Ectodermal cell (in vitro differentiated cells): ENCODE measurements around the gene SGCB.
A peak's percentile ranks its signal among the peaks of the same experiment; 100 is the strongest.

ENCODE experiments used
- H3K27ac ChIP-seq: 2 replicates; pipeline ENCODE4 v1.7.0; 2013; ENCODE audit warnings: mild to moderate bottlenecking, low read depth, low read length; ENCODE audit not compliant: insufficient read depth, poor library complexity, severe bottlenecking
- H3K27me3 ChIP-seq: 2 replicates; pipeline ENCODE4 v1.7.0; 2013; ENCODE audit warnings: mild to moderate bottlenecking, low read length; ENCODE audit not compliant: insufficient read depth, control insufficient read depth, poor library complexity, severe bottlenecking
- H3K36me3 ChIP-seq: one replicate; pipeline ENCODE4 v1.7.0; 2013; ENCODE audit warnings: low read length; ENCODE audit not compliant: control insufficient read depth, insufficient read depth
- H3K4me1 ChIP-seq: one replicate; pipeline ENCODE4 v1.7.0; 2013; ENCODE audit warnings: low read length; ENCODE audit not compliant: control insufficient read depth, insufficient read depth
- H3K4me3 ChIP-seq: 2 replicates; pipeline ENCODE4 v1.7.0; 2013; ENCODE audit warnings: low read depth, low read length, control low read depth; ENCODE audit not compliant: insufficient read depth
- H3K9me3 ChIP-seq: 2 replicates; pipeline ENCODE4 v1.7.0; 2013; ENCODE audit warnings: mild to moderate bottlenecking, low read length, moderate library complexity; ENCODE audit not compliant: control insufficient read depth
- WGBS, 2 experiments: methylation state at CpG; one replicate each; pipeline ENCODE4 v1.1.7; 2013; ENCODE audit warnings: missing lambda C conversion rate in 2 of 2; 5-methylcytosine and 5-hydroxymethylcytosine counted together

SGCB gene

GRCh38 chr4:52054254-52054653 is 16.2 kb upstream of the SGCB start:
- Histone ChIP-seq H3K27me3 (peaks cover 30% of the 10 kb centered on the region), H3K27ac (no peak overlapping the region), H3K9me3 (no peaks in the 10 kb centered on the region), H3K4me3 (no peak overlapping the region), H3K36me3 (no peaks in the 10 kb centered on the region), H3K4me1 (peaks cover 7% of the 10 kb centered on the region)
- 92 to 97% methylated on average over 2 to 3 of the region's 3 CpGs for WGBS, 2 experiments

- H3K9me3 ChIP-seq, result no peaks in the 10 kb centered on the region
- H3K4me3 ChIP-seq, result peak overlapping the region; percentile 68
- H3K27me3 ChIP-seq, result peaks cover 30% of the 10 kb centered on the region
- H3K4me1 ChIP-seq, result peaks cover 7% of the 10 kb centered on the region
- WGBS, 2 experiments, result 30 to 34% methylated on average over 7 of the region's 7 CpGs
- H3K27ac ChIP-seq, result no peak overlapping the region
- H3K36me3 ChIP-seq, result no peaks in the 10 kb centered on the region
Observed at GRCh38 chr4:52052475-52052780, 14.3 kb upstream of the SGCB start.

- Histone ChIP-seq H3K27me3 (peaks cover 30% of the 10 kb centered on the region), H3K9me3 (no peaks in the 10 kb centered on the region), H3K4me3 (peak overlapping the region; percentile 68), H3K36me3 (no peaks in the 10 kb centered on the region), H3K27ac (peak overlapping the region; percentile 30), H3K4me1 (peaks cover 7% of the 10 kb centered on the region)
- 5% methylated on average over 46 of the region's 46 CpGs for WGBS, 2 experiments
Observed at GRCh38 chr4:52051615-52052474, 13.7 kb upstream of the SGCB start.

- Histone ChIP-seq H3K27me3 (peaks cover 30% of the 10 kb centered on the region), H3K27ac (peak within 1 kb of the TSS; percentile 30), H3K9me3 (no peaks in the 10 kb centered on the region), H3K4me3 (peak within 1 kb of the TSS; percentile 68), H3K4me1 (peaks cover 7% of the 10 kb centered on the region), H3K36me3 (no peaks in the 10 kb centered on the region)
- 1% methylated on average over 44 of the region's 44 CpGs for WGBS, 2 experiments
Observed at GRCh38 chr4:52051213-52051614, 13.1 kb upstream of the SGCB start, which contains the start of gene SPATA18. Gene SPATA18 (plus strand): TSS chr4:52051304. CDS start chr4:52051705, 401 bp downstream.

GRCh38 chr4:52049266-52049665 is 11.2 kb upstream of the SGCB start:
- Histone ChIP-seq H3K27me3 (peaks cover 30% of the 10 kb centered on the region), H3K27ac (no peak overlapping the region), H3K36me3 (no peaks in the 10 kb centered on the region), H3K4me3 (no peak overlapping the region), H3K9me3 (no peaks in the 10 kb centered on the region), H3K4me1 (peaks cover 5% of the 10 kb centered on the region)
- 86 to 89% methylated on average over 5 of the region's 5 CpGs for WGBS, 2 experiments

- H3K4me1 ChIP-seq, result no peaks in the 10 kb centered on the region
- H3K27me3 ChIP-seq, result peaks cover 6% of the 10 kb centered on the region
- no peak overlapping the region for H3K27ac ChIP-seq
- 93 to 100% methylated on average over 1 of the region's 1 CpG for WGBS, 2 experiments
- H3K4me3 ChIP-seq, result no peak overlapping the region
- H3K9me3 ChIP-seq, result no peaks in the 10 kb centered on the region
- no peaks in the 10 kb centered on the region for H3K36me3 ChIP-seq
Observed at GRCh38 chr4:52045028-52045427, 6.9 kb upstream of the SGCB start.

GRCh38 chr4:52037689-52038102 is 403 bp downstream of the SGCB start:
- 0% methylated on average over 25 of the region's 25 CpGs for WGBS, 2 experiments
- Histone ChIP-seq H3K27ac (no peak overlapping the region), H3K27me3 (peaks cover 6% of the 10 kb centered on the region)

GRCh38 chr4:52036886-52037530 is 1.1 kb downstream of the SGCB start:
- H3K27ac ChIP-seq, result no peak overlapping the region
- peaks cover 14% of the 10 kb centered on the region for H3K4me1 ChIP-seq
- H3K9me3 ChIP-seq, result no peaks in the 10 kb centered on the region
- 82 to 90% methylated on average over 4 to 6 of the region's 7 CpGs for WGBS, 2 experiments
- H3K36me3 ChIP-seq, result peaks cover 6% of the 10 kb centered on the region
- peaks cover 6% of the 10 kb centered on the region for H3K27me3 ChIP-seq
- H3K4me3 ChIP-seq, result peak overlapping the region; percentile 83

More at GRCh38 chr4:52037689-52038102, 403 bp downstream of the SGCB start:
- Histone ChIP-seq H3K36me3 (peaks cover 6% of the 10 kb centered on the region), H3K9me3 (no peaks in the 10 kb centered on the region), H3K4me3 (peak overlapping the region; percentile 83), H3K4me1 (peaks cover 14% of the 10 kb centered on the region)

- H3K9me3 ChIP-seq, result no peaks in the 10 kb centered on the region
- peaks cover 6% of the 10 kb centered on the region for H3K27me3 ChIP-seq
- no peak overlapping the region for H3K4me3 ChIP-seq
- H3K27ac ChIP-seq, result no peak overlapping the region
- H3K4me1 ChIP-seq, result peaks cover 14% of the 10 kb centered on the region
- WGBS, 2 experiments, result 100% methylated on average over 2 of the region's 2 CpGs; no CpG with 5 or more reads in 1 of the 2 experiments
- H3K36me3 ChIP-seq, result peaks cover 6% of the 10 kb centered on the region
Observed at GRCh38 chr4:52035190-52035589, 2.9 kb downstream of the SGCB start.

- H3K9me3 ChIP-seq, result no peaks in the 10 kb centered on the region
- peaks cover 18% of the 10 kb centered on the region for H3K36me3 ChIP-seq
- WGBS, 2 experiments, result 92% methylated on average over 1 of the region's 1 CpG; no CpG with 5 or more reads in 1 of the 2 experiments
- H3K4me1 ChIP-seq, result peaks cover 12% of the 10 kb centered on the region
- H3K4me3 ChIP-seq, result no peak overlapping the region
- H3K27me3 ChIP-seq, result no peaks in the 10 kb centered on the region
- no peak overlapping the region for H3K27ac ChIP-seq
Observed at GRCh38 chr4:52032005-52032404, 6.1 kb downstream of the SGCB start.
